ENCODE measurements around the gene TMEM101.

TMEM101 gene

GRCh38 chr17:44006272-44006597 is 8.5 kb downstream of the TMEM101 start:
- Histone ChIP-seq H3F3A (ENCODE audit: insufficient read depth) (no peaks in the 10 kb centered on the region; the same call in 1 of the 2 replicates), H3K79me2 (ENCODE audit: insufficient read depth, low read length) (no peaks in the 10 kb centered on the region), H3K4me3 (ENCODE audit: insufficient read depth, low read length, poor library complexity, severe bottlenecking) (peak overlapping the region; percentile 81), H3K27ac (ENCODE audit: low read depth, low read length) (no peak overlapping the region), H3K36me3 (ENCODE audit: low read length) (no peaks in the 10 kb centered on the region), H4K20me1 (ENCODE audit: low read depth, low read length) (no peaks in the 10 kb centered on the region), H3K9ac (ENCODE audit: low read length) (peak overlapping the region; percentile 33; the same call in 1 of the 2 replicates), H3K9me3 (ENCODE audit: insufficient read depth, low read length) (no peaks in the 10 kb centered on the region), H3K9me2 (replicated peaks; ENCODE audit: insufficient read depth, low read length) (no peaks in the 10 kb centered on the region), H3K27me3 (ENCODE audit: low read length) (no peaks in the 10 kb centered on the region), H2AFZ (ENCODE audit: low read depth, low read length, severe bottlenecking) (peak overlapping the region; percentile 72), H3K4me2 (ENCODE audit: low read depth, low read length, poor library complexity, severe bottlenecking) (peak overlapping the region; percentile 78)
- TF ChIP-seq EZH2phosphoT487 (conservative IDR thresholded peaks at IDR 0.05; ENCODE audit: low read length), result 0 out of 2 replicates have a peak, but pooled peaks have one; percentile 42
- TF ChIP-seq CTCF (IDR thresholded peaks at IDR 0.05; ENCODE audit: insufficient read depth, low read length, poor library complexity, severe bottlenecking), result no peak

- Histone ChIP-seq H3K27ac (ENCODE audit: low read depth, low read length) (no peak overlapping the region), H3K9me3 (ENCODE audit: insufficient read depth, low read length) (no peaks in the 10 kb centered on the region), H3K36me3 (ENCODE audit: low read length) (no peaks in the 10 kb centered on the region), H3K9me2 (replicated peaks; ENCODE audit: insufficient read depth, low read length) (no peaks in the 10 kb centered on the region), H3K4me3 (ENCODE audit: insufficient read depth, low read length, poor library complexity, severe bottlenecking) (peak overlapping the region; percentile 81), H3K9ac (ENCODE audit: low read length) (peak overlapping the region; percentile 33; the same call in 1 of the 2 replicates), H3F3A (ENCODE audit: insufficient read depth) (no peaks in the 10 kb centered on the region; the same call in 1 of the 2 replicates), H3K27me3 (ENCODE audit: low read length) (no peaks in the 10 kb centered on the region), H4K20me1 (ENCODE audit: low read depth, low read length) (no peaks in the 10 kb centered on the region), H3K79me2 (ENCODE audit: insufficient read depth, low read length) (no peaks in the 10 kb centered on the region), H2AFZ (ENCODE audit: low read depth, low read length, severe bottlenecking) (peak overlapping the region; percentile 72), H3K4me2 (ENCODE audit: low read depth, low read length, poor library complexity, severe bottlenecking) (peak overlapping the region; percentile 78)
- no peak for TF ChIP-seq EZH2phosphoT487 (conservative IDR thresholded peaks at IDR 0.05; ENCODE audit: low read length)
- no peak for TF ChIP-seq CTCF (IDR thresholded peaks at IDR 0.05; ENCODE audit: insufficient read depth, low read length, poor library complexity, severe bottlenecking)
These were observed 9.1 kb downstream of the TMEM101 start for GRCh38 chr17:44005527-44006271.

- H3K4me3 ChIP-seq (ENCODE audit: insufficient read depth, low read length, poor library complexity, severe bottlenecking), result no peak overlapping the region
These were observed 9.8 kb downstream of the TMEM101 start for GRCh38 chr17:44004761-44005526.

More at GRCh38 chr17:44004761-44005526, 9.8 kb downstream of the TMEM101 start:
- H3K79me2 ChIP-seq (ENCODE audit: insufficient read depth, low read length), result no peaks in the 10 kb centered on the region
- no peaks in the 10 kb centered on the region for H4K20me1 ChIP-seq (ENCODE audit: low read depth, low read length)
- no peaks in the 10 kb centered on the region for H3K9me2 ChIP-seq (replicated peaks; ENCODE audit: insufficient read depth, low read length)
- no peaks in the 10 kb centered on the region for H3K36me3 ChIP-seq (ENCODE audit: low read length)
- TF ChIP-seq CTCF (IDR thresholded peaks at IDR 0.05; ENCODE audit: insufficient read depth, low read length, poor library complexity, severe bottlenecking) (no peak), EZH2phosphoT487 (conservative IDR thresholded peaks at IDR 0.05; ENCODE audit: low read length) (no peak)
- no peaks in the 10 kb centered on the region; the same call in 1 of the 2 replicates for H3F3A ChIP-seq (ENCODE audit: insufficient read depth)
- no peak overlapping the region for H3K4me2 ChIP-seq (ENCODE audit: low read depth, low read length, poor library complexity, severe bottlenecking)
- H3K27ac ChIP-seq (ENCODE audit: low read depth, low read length), result no peak overlapping the region
- no peak overlapping the region for H2AFZ ChIP-seq (ENCODE audit: low read depth, low read length, severe bottlenecking)
- no peaks in the 10 kb centered on the region for H3K27me3 ChIP-seq (ENCODE audit: low read length)
- H3K9ac ChIP-seq (ENCODE audit: low read length), result no peak overlapping the region
- no peaks in the 10 kb centered on the region for H3K9me3 ChIP-seq (ENCODE audit: insufficient read depth, low read length)
